ENCODE measurements around the gene VMP1. TPM values are rescaled to one million over a fixed set of nuclear protein-coding genes. Genes with fewer than 3 reads are reported as not detected.

The VMP1 gene
- total RNA-seq, 1 experiment from 2014 or later, result 277 TPM

GRCh38 chr17:59727817-59728533, 20.5 kb downstream of the VMP1 start:
- no peaks in the 10 kb centered on the region for H4K20me1 ChIP-seq (ENCODE audit: low read length)
- peaks cover 65% of the 10 kb centered on the region for H3K79me2 ChIP-seq (ENCODE audit: low read length)
- no peak overlapping the region for H3K4me2 ChIP-seq (ENCODE audit: low read length)
- TF ChIP-seq CTCF (conservative IDR thresholded peaks at IDR 0.05; ENCODE audit: low read depth, low read length) (no peak), EZH2phosphoT487 (IDR thresholded peaks at IDR 0.05; ENCODE audit: borderline replicate concordance, low read length) (no peak), EZH2 (IDR thresholded peaks at IDR 0.05; ENCODE audit: low read length, unreplicated experiment) (no peak)
- ATAC-seq, result peak; percentile 53
- no peak for DNase-seq
- H3K27ac ChIP-seq (ENCODE audit: low read length), result no peak overlapping the region
- 0 out of 2 replicates have a peak, but pooled peaks cover 3% of the 10 kb centered on the region for H3K36me3 ChIP-seq (ENCODE audit: low read depth, low read length)
- H3K9me3 ChIP-seq (ENCODE audit: low read length), result no peaks in the 10 kb centered on the region
- H3K9ac ChIP-seq (ENCODE audit: low read length), result no peak overlapping the region
- no peak overlapping the region for H2AFZ ChIP-seq (ENCODE audit: low read length)
- peaks cover 16% of the 10 kb centered on the region for H3K4me1 ChIP-seq (ENCODE audit: insufficient read depth, low read length)
- no peaks in the 10 kb centered on the region for H3K9me2 ChIP-seq (replicated peaks; ENCODE audit: low read length)
- H3K4me3 ChIP-seq (ENCODE audit: low read length), result no peak overlapping the region
- POLR2A ChIA-PET (ENCODE audit: unreplicated experiment), result no interaction called here
- CTCF ChIA-PET, result no interaction called here
- no peaks in the 10 kb centered on the region for H3F3A ChIP-seq (ENCODE audit: low read length, unreplicated experiment)
- no peaks in the 10 kb centered on the region for H3K27me3 ChIP-seq (ENCODE audit: low read length)
- intact Hi-C loops (cut with micrococcal nuclease), result no loop called here
- no TSS peak for BruUV-seq (replicated peaks)

GRCh38 chr17:59730268-59730834, 22.9 kb downstream of the VMP1 start:
- Histone ChIP-seq H3K4me3 (ENCODE audit: low read length) (no peak overlapping the region), H3F3A (ENCODE audit: low read length, unreplicated experiment) (no peaks in the 10 kb centered on the region), H3K9me3 (ENCODE audit: low read length) (no peaks in the 10 kb centered on the region), H3K27ac (ENCODE audit: low read length) (no peak overlapping the region), H3K27me3 (ENCODE audit: low read length) (no peaks in the 10 kb centered on the region), H3K4me2 (ENCODE audit: low read length) (no peak overlapping the region), H2AFZ (ENCODE audit: low read length) (no peak overlapping the region), H3K4me1 (ENCODE audit: insufficient read depth, low read length) (peaks cover 16% of the 10 kb centered on the region), H4K20me1 (ENCODE audit: low read length) (no peaks in the 10 kb centered on the region), H3K9me2 (replicated peaks; ENCODE audit: low read length) (no peaks in the 10 kb centered on the region), H3K79me2 (ENCODE audit: low read length) (peaks cover 45% of the 10 kb centered on the region), H3K36me3 (ENCODE audit: low read depth, low read length) (peaks cover 6% of the 10 kb centered on the region; the same call in 1 of the 2 replicates), H3K9ac (ENCODE audit: low read length) (no peak overlapping the region)
- CTCF ChIA-PET, result no interaction called here
- ATAC-seq (no peak), DNase-seq (no peak)
- intact Hi-C loops (cut with micrococcal nuclease), result no loop called here
- BruUV-seq (replicated peaks), result no TSS peak
- no peak for TF ChIP-seq EZH2 (IDR thresholded peaks at IDR 0.05; ENCODE audit: low read length, unreplicated experiment)
- TF ChIP-seq EZH2phosphoT487 (IDR thresholded peaks at IDR 0.05; ENCODE audit: borderline replicate concordance, low read length), result no peak
- no peak for TF ChIP-seq CTCF (conservative IDR thresholded peaks at IDR 0.05; ENCODE audit: low read depth, low read length)
- POLR2A ChIA-PET (ENCODE audit: unreplicated experiment), result no interaction called here

GRCh38 chr17:59733697-59734096, 26.2 kb downstream of the VMP1 start:
- POLR2A ChIA-PET (ENCODE audit: unreplicated experiment), result interaction anchor here (0.6 kb wide), 1 partner anchor 494 kb away, joined by 3 read pairs; no protein-coding TSS in a partner anchor
- CTCF ChIA-PET, result no interaction called here
- no peak for TF ChIP-seq EZH2 (IDR thresholded peaks at IDR 0.05; ENCODE audit: low read length, unreplicated experiment)
- TF ChIP-seq EZH2phosphoT487 (IDR thresholded peaks at IDR 0.05; ENCODE audit: borderline replicate concordance, low read length), result no peak
- TF ChIP-seq CTCF (conservative IDR thresholded peaks at IDR 0.05; ENCODE audit: low read depth, low read length), result no peak
- Histone ChIP-seq H4K20me1 (ENCODE audit: low read length) (no peaks in the 10 kb centered on the region), H3K4me2 (ENCODE audit: low read length) (no peak overlapping the region), H3K36me3 (ENCODE audit: low read depth, low read length) (peaks cover 12% of the 10 kb centered on the region; the same call in 1 of the 2 replicates), H3K9me3 (ENCODE audit: low read length) (no peaks in the 10 kb centered on the region), H3F3A (ENCODE audit: low read length, unreplicated experiment) (no peaks in the 10 kb centered on the region), H3K27ac (ENCODE audit: low read length) (no peak overlapping the region), H3K27me3 (ENCODE audit: low read length) (no peaks in the 10 kb centered on the region), H3K4me1 (ENCODE audit: insufficient read depth, low read length) (peaks cover 8% of the 10 kb centered on the region), H3K79me2 (ENCODE audit: low read length) (peaks cover 19% of the 10 kb centered on the region), H3K9me2 (replicated peaks; ENCODE audit: low read length) (no peaks in the 10 kb centered on the region), H2AFZ (ENCODE audit: low read length) (no peak overlapping the region), H3K4me3 (ENCODE audit: low read length) (no peak overlapping the region), H3K9ac (ENCODE audit: low read length) (no peak overlapping the region)
- ATAC-seq (no peak), DNase-seq (no peak)
- no TSS peak for BruUV-seq (replicated peaks)
- intact Hi-C loops (cut with micrococcal nuclease), result no loop called here
